Lung (tissue), 12 donors: Measurements from ENCODE around the gene ZG16. TPM values are rescaled to one million over a fixed set of nuclear protein-coding genes. Genes with fewer than 3 reads are reported as not detected.

Experiments
- ATAC-seq: fragments of 200-7000 bp; cut with Tn5 transposase; one replicate; pipeline ENCODE4 v1.9.1; 2020; ENCODE audit warnings: moderate number of reproducible peaks; ENCODE audit not compliant: insufficient read depth, low FRiP score
- DNase-seq, 3 donors: peaks; one replicate each; pipeline ENCODE4 v3.0.0-alpha.2; 2013 to 2017
- H3K27ac ChIP-seq, 2 donors: one replicate each; pipeline ENCODE4 v1.5.1; 2013; ENCODE audit warnings: mild to moderate bottlenecking in 2 of 2, moderate library complexity in 2 of 2, control low read depth in 1 of 2, inconsistent platforms in 1 of 2, low read depth in 1 of 2, low read length in 1 of 2
- H3K27me3 ChIP-seq, 3 donors: one replicate each; pipeline ENCODE4 v1.5.1; 2013; ENCODE audit warnings: low read length in 2 of 3; ENCODE audit not compliant: control insufficient read depth in 3 of 3, insufficient read depth in 3 of 3
- H3K36me3 ChIP-seq, 4 donors: one replicate each; pipeline ENCODE4 v1.5.1; 2013; ENCODE audit warnings: low read length in 4 of 4, mild to moderate bottlenecking in 1 of 4, moderate library complexity in 1 of 4; ENCODE audit not compliant: control insufficient read depth in 4 of 4, insufficient read depth in 4 of 4
- H3K4me1 ChIP-seq, 5 donors: one replicate each; pipeline ENCODE4 v1.5.1; 2013; ENCODE audit warnings: low read length in 5 of 5, mild to moderate bottlenecking in 2 of 5, moderate library complexity in 1 of 5; ENCODE audit not compliant: control insufficient read depth in 5 of 5, insufficient read depth in 5 of 5
- H3K4me3 ChIP-seq: one replicate; pipeline ENCODE4 v1.5.1; 2013; ENCODE audit warnings: mild to moderate bottlenecking, control low read depth, moderate library complexity
- H3K9ac ChIP-seq, 2 donors: one replicate each; pipeline ENCODE4 v1.5.1; 2013; ENCODE audit warnings: low read length in 2 of 2, control low read depth in 1 of 2; ENCODE audit not compliant: insufficient read depth in 1 of 2
- H3K9me3 ChIP-seq, 4 donors: one replicate each; pipeline ENCODE4 v1.5.1; 2013; ENCODE audit warnings: low read length in 3 of 4, mild to moderate bottlenecking in 1 of 4, moderate library complexity in 1 of 4; ENCODE audit not compliant: control insufficient read depth in 4 of 4, insufficient read depth in 3 of 4
- WGBS, 2 donors: extraction: QIAGEN DNeasy Blood & Tissue Kit; methylation state at CpG; one replicate each; pipeline ENCODE4 v1.1.7; 2013; 5-methylcytosine and 5-hydroxymethylcytosine counted together
- polyA plus RNA-seq, 2 donors: library from polyadenylated mRNA; stranded (reverse); fragments of 200-250 nt; gene quantifications; one replicate each; pipeline ENCODE4 v1.2.1, GENCODE V29; 2013
- total RNA-seq, 2 donors: library from RNA; depleted of rRNA in 1 of 2; stranded (reverse); fragments of >200 nt in 1 of 2; gene quantifications; one replicate each; pipeline ENCODE4 v1.2.1, GENCODE V29; 2014 to 2021
- TF ChIP-seq, protein P1 (sequence below): IDR thresholded peaks from 2 replicates; pipeline ENCODE4 v1.5.1; 2012; ENCODE audit warnings: mild to moderate bottlenecking; ENCODE audit errors: control extremely low read depth, extremely low read depth
- donor health status: control.
- donor health status: control.
- donor health status: Bipolar disorder and iron deficiency.
- donor health status: healthy.
- donor health status: DM: yes; HTN: yes; CAD: no.

The ZG16 gene
- total and polyA plus RNA-seq, 4 donors: 0.01 to 0.06 (median 0.04) TPM; not detected in 1

DNA sequence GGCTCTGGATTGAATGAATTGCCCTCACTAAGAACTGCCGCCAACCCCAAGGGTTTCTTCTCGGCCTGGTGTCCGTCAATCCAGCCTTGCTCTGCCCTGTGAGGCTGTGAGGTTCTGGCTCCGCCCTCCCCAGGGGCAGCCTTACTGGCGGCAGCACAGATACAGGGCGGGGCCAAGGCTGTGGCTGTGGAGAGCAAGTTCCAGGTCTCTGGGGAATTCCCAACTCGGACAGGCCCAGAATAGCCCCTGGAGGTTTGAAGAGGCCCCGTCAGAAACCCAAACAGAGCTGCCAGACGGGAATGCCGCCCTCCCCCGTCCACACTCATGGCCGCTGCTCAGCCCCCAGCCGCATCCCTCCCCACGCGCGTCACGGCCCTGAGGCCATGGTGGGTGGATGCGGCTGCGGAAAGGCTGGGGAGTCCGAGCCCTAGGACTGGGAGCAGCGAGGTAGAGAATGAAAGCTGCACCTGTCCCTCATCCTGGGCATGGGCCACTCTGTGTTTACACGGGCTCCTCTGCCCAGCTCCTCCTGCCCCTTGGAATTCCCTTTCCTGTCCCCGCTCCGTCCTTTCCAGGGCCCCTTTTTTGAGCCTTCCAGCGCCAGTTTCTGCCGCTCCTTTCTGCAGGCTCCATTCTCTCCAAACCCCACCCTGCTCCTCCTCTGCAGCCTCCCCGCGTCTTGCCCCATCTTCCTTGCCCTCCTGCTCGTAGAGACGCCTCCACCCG, 33.3 kb downstream of the ZG16 start:
- ATAC-seq: peak; percentile 67
- peak overlapping the region; percentile 7 for H3K4me3 ChIP-seq
- DNase-seq: peak; percentile 97 to 98 (median 97)
- peak overlapping the region in 1 of 2 donors; percentile 47 for H3K9ac ChIP-seq
- H3K27me3 ChIP-seq: no peaks in the 10 kb centered on the region
- peaks cover 0 to 22% (median 14%) of the 10 kb centered on the region in 4 donors for H3K36me3 ChIP-seq
- H3K27ac ChIP-seq: peak overlapping the region; percentile 74 to 76
- H3K4me1 ChIP-seq: peaks cover 8 to 73% (median 31%) of the 10 kb centered on the region in 5 donors
- WGBS, 2 donors: 0 to 1% methylated on average over 31 of the region's 31 CpGs
- TF ChIP-seq, protein P1, sequence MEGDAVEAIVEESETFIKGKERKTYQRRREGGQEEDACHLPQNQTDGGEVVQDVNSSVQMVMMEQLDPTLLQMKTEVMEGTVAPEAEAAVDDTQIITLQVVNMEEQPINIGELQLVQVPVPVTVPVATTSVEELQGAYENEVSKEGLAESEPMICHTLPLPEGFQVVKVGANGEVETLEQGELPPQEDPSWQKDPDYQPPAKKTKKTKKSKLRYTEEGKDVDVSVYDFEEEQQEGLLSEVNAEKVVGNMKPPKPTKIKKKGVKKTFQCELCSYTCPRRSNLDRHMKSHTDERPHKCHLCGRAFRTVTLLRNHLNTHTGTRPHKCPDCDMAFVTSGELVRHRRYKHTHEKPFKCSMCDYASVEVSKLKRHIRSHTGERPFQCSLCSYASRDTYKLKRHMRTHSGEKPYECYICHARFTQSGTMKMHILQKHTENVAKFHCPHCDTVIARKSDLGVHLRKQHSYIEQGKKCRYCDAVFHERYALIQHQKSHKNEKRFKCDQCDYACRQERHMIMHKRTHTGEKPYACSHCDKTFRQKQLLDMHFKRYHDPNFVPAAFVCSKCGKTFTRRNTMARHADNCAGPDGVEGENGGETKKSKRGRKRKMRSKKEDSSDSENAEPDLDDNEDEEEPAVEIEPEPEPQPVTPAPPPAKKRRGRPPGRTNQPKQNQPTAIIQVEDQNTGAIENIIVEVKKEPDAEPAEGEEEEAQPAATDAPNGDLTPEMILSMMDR: no peak
- no peaks in the 10 kb centered on the region for H3K9me3 ChIP-seq

DNA sequence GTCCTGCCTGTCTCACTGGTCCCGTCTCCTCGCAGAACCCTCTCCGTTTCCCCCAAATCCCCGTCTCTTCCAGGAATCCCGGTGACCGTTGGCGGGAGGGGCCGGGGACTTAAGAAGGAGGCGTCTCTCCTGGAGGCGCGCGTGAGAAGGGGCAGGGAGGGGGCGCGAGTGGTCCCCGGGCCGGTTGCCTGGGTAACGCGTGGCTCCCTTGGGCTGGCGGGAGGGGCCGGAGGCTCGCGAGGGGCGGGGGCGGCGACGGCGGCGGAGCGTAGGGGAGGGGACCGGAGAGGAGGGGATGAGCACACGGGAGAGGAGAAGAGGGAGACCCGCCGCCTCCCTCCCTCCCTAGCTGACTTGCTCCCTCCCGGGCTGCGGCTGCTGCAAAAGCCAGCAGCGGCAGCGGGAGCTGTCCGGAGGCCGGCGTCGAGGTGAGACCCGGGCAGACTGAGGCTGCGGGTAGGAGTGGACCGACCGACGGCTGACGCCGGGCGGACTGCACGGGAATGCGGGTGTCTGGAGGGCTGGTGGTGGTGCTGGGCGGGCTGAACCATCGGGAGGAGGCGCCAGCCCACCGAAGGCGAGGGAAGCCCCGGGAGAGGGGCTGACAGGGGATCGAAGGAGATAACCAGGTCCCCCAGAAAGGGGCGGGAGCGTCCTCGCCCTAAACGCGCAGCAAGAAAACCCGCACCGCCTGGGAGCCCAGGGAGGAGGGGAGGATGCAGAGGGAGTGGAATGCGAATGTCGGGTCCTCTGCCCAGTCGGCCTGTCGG, 34.0 kb downstream of the ZG16 start, which contains the start of gene PRRT2:
PRRT2 (plus strand) TSS at position 298 of the 770 bp plus-strand sequence. CDS start 862 bp downstream, outside the sequence.
- ATAC-seq (no peak), DNase-seq (peak; percentile 83 to 85 (median 83))
- no peaks in the 10 kb centered on the region for H3K27me3 ChIP-seq
- peak within 1 kb of the TSS; percentile 7 for H3K4me3 ChIP-seq
- TF ChIP-seq, protein P1: no peak
- H3K27ac ChIP-seq: peak within 1 kb of the TSS; percentile 74 to 76
- peaks cover 8 to 78% (median 31%) of the 10 kb centered on the region in 5 donors for H3K4me1 ChIP-seq
- H3K9ac ChIP-seq: peak within 1 kb of the TSS in 1 of 2 donors; percentile 47
- no peaks in the 10 kb centered on the region for H3K9me3 ChIP-seq
- WGBS, 2 donors: 3 to 4% methylated on average over 60 to 69 of the region's 69 CpGs
- peaks cover 0 to 22% (median 14%) of the 10 kb centered on the region in 4 donors for H3K36me3 ChIP-seq

DNA sequence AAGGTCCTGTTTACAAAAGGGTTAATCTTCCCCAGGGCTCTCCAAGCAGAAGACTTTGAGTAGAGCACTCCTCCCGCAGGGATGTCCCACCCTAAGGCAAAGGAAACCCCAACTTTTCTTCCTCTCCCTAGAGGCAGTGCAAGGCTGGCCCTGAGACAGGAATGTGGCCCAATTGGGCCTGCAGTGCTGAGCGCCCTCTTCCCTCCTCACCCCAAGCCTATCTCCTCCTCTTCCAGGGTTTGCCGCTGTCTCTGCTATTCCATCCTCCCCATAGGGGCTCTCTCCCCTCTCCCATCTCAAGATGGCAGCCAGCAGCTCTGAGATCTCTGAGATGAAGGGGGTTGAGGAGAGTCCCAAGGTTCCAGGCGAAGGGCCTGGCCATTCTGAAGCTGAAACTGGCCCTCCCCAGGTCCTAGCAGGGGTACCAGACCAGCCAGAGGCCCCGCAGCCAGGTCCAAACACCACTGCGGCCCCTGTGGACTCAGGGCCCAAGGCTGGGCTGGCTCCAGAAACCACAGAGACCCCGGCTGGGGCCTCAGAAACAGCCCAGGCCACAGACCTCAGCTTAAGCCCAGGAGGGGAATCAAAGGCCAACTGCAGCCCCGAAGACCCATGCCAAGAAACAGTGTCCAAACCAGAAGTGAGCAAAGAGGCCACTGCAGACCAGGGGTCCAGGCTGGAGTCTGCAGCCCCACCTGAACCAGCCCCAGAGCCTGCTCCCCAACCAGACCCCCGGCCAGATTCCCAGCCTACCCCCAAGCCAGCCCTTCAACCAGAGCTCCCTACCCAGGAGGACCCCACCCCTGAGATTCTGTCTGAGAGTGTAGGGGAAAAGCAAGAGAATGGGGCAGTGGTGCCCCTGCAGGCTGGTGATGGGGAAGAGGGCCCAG, 34.9 kb downstream of the ZG16 start:
- DNase-seq (no peak), ATAC-seq (no peak)
- TF ChIP-seq, protein P1: no peak
- no peaks in the 10 kb centered on the region for H3K9me3 ChIP-seq
- H3K4me1 ChIP-seq: peaks cover 8 to 76% (median 31%) of the 10 kb centered on the region in 5 donors
- no peak overlapping the region for H3K27ac ChIP-seq
- H3K36me3 ChIP-seq: peaks cover 0 to 22% (median 14%) of the 10 kb centered on the region in 4 donors
- no peaks in the 10 kb centered on the region for H3K27me3 ChIP-seq
- 85 to 87% methylated on average over 9 of the region's 9 CpGs for WGBS, 2 donors
- H3K4me3 ChIP-seq: no peak overlapping the region
- peak overlapping the region in 1 of 2 donors; percentile 11 for H3K9ac ChIP-seq
